Lower lobe of right lung (tissue), 2 donors: ENCODE results near the gene HIBCH. TPM values are rescaled to one million over a fixed set of nuclear protein-coding genes. Genes with fewer than 3 reads are reported as not detected.
"Not testable (repeated sequence)": the region's sequence is repeated elsewhere in the genome, so short reads cannot be mapped to it uniquely, and the experiment has no call there.

Experiments used
- ATAC-seq, 2 donors: fragments of 200-7000 bp; cut with Tn5 transposase; one replicate each; pipeline ENCODE4 v1.9.1; 2020 to 2022; ENCODE audit warnings: mild to moderate bottlenecking in 2 of 2, moderate library complexity in 2 of 2
- DNase-seq: peaks from one replicate; pipeline ENCODE4 v3.0.0-alpha.2; 2020
- H3K27ac ChIP-seq: fragments of 200-600 bp; one replicate; pipeline ENCODE4 v1.8.0; 2022
- H3K27me3 ChIP-seq: fragments of 200-600 bp; one replicate; pipeline ENCODE4 v1.8.0; 2022; ENCODE audit warnings: low read depth
- H3K36me3 ChIP-seq: fragments of 200-600 bp; one replicate; pipeline ENCODE4 v1.8.0; 2022; ENCODE audit warnings: mild to moderate bottlenecking
- H3K4me1 ChIP-seq: fragments of 200-600 bp; one replicate; pipeline ENCODE4 v1.8.0; 2022
- H3K4me3 ChIP-seq: fragments of 200-600 bp; one replicate; pipeline ENCODE4 v1.8.0; 2022; ENCODE audit warnings: mild to moderate bottlenecking
- H3K9me3 ChIP-seq: fragments of 200-600 bp; one replicate; pipeline ENCODE4 v1.8.0; 2022
- CTCF ChIP-seq: fragments of 200-600 bp; IDR thresholded peaks from one replicate; pipeline ENCODE4 v1.8.0; 2022; ENCODE audit warnings: antibody characterized with exemption, mild to moderate bottlenecking
- intact Hi-C: fragments of 100-400 bp; cut with DNase I; formaldehyde crosslinking; loops from one replicate; pipeline ENCODE4 v1.11.0; 2022
- total RNA-seq: library from RNA; stranded (reverse); fragmentation: NEBNext Ultra II Directional; extraction: Animal tissue kit (Norgen Biotek cat#: 25700); gene quantifications from one replicate; pipeline ENCODE4 v1.2.1, GENCODE V29; 2021
- donor health status: DM: no; HTN: yes; CAD: no; lungs with severe emphysema.

HIBCH gene
- total RNA-seq, 1 donor from 2014 or later = 24.3 TPM

GRCh38 chr2:190313880-190314279 lies 5.7 kb downstream of the HIBCH start:
- DNase-seq (no peak), ATAC-seq (no peak)
- intact Hi-C loops = no loop called here
- peaks cover 24% of the 10 kb centered on the region for H3K4me1 ChIP-seq
- no peak overlapping the region for H3K4me3 ChIP-seq
- peaks cover 12% of the 10 kb centered on the region for H3K36me3 ChIP-seq
- H3K27ac ChIP-seq = no peak overlapping the region
- H3K9me3 ChIP-seq = no peaks in the 10 kb centered on the region
- no peak for TF ChIP-seq CTCF
- H3K27me3 ChIP-seq = no peaks in the 10 kb centered on the region

- H3K27me3 ChIP-seq, intact Hi-C loops, H3K27ac ChIP-seq, H3K4me3 ChIP-seq, DNase-seq, H3K9me3 ChIP-seq: not testable (repeated sequence)
- Histone ChIP-seq H3K36me3 (peaks cover 12% of the 10 kb centered on the region), H3K4me1 (peaks cover 14% of the 10 kb centered on the region)
- ATAC-seq = peak in 1 of 2 donors; percentile 70
These were observed 7.0 kb downstream of the HIBCH start for GRCh38 chr2:190312635-190313025.

- peaks cover 12% of the 10 kb centered on the region for H3K36me3 ChIP-seq
- ATAC-seq (peak; percentile 30 to 64), DNase-seq (no peak)
- intact Hi-C loops = no loop called here
- H3K4me1 ChIP-seq = peaks cover 14% of the 10 kb centered on the region
- no peaks in the 10 kb centered on the region for H3K9me3 ChIP-seq
- TF ChIP-seq CTCF = no peak
- no peak overlapping the region for H3K4me3 ChIP-seq
- no peak overlapping the region for H3K27ac ChIP-seq
- no peaks in the 10 kb centered on the region for H3K27me3 ChIP-seq
These were observed 7.6 kb downstream of the HIBCH start for GRCh38 chr2:190311893-190312634.

GRCh38 chr2:190308031-190308430 lies 11.6 kb downstream of the HIBCH start:
- no peak for TF ChIP-seq CTCF
- intact Hi-C loops = no loop called here
- no peaks in the 10 kb centered on the region for H3K27me3 ChIP-seq
- peaks cover 11% of the 10 kb centered on the region for H3K4me1 ChIP-seq
- H3K27ac ChIP-seq = no peak overlapping the region
- peaks cover 12% of the 10 kb centered on the region for H3K36me3 ChIP-seq
- ATAC-seq (no peak), DNase-seq (no peak)
- no peak overlapping the region for H3K4me3 ChIP-seq
- H3K9me3 ChIP-seq = no peaks in the 10 kb centered on the region

GRCh38 chr2:190304404-190304803 lies 15.2 kb downstream of the HIBCH start:
- Histone ChIP-seq H3K36me3 (peaks cover 1% of the 10 kb centered on the region), H3K4me1 (no peaks in the 10 kb centered on the region), H3K4me3 (no peak overlapping the region), H3K27me3 (no peaks in the 10 kb centered on the region), H3K9me3 (no peaks in the 10 kb centered on the region), H3K27ac (no peak overlapping the region)
- TF ChIP-seq CTCF = no peak
- intact Hi-C loops = no loop called here
- DNase-seq (no peak), ATAC-seq (no peak)

- intact Hi-C loops = no loop called here
- Histone ChIP-seq H3K4me1 (no peaks in the 10 kb centered on the region), H3K27me3 (no peaks in the 10 kb centered on the region), H3K27ac (no peak overlapping the region), H3K36me3 (no peaks in the 10 kb centered on the region), H3K4me3 (no peak overlapping the region), H3K9me3 (no peaks in the 10 kb centered on the region)
- ATAC-seq (no peak), DNase-seq (no peak)
- TF ChIP-seq CTCF = no peak
These were observed 16.0 kb downstream of the HIBCH start for GRCh38 chr2:190303647-190304046.
